Hematopoietic multipotent progenitor cell treated with erythropoietin and hydrocortisone succinate and interleukin-3 and kit ligand, for 6 days (in vitro differentiated cells): ENCODE results near the gene REM2.
"Not testable (repeated sequence)": the region's sequence is repeated elsewhere in the genome, so short reads cannot be mapped to it uniquely, and the experiment has no call there.

ENCODE experiments used
- DNase-seq: peaks from one replicate; pipeline ENCODE4 v3.0.0-alpha.2; 2015

REM2 gene

GRCh38 chr14:22849212-22849819 is 33.7 kb upstream of the REM2 start:
- DNase-seq: no peak

- peak; percentile 37 for DNase-seq
Measured at GRCh38 chr14:22850944-22851764, 31.9 kb upstream of the REM2 start.

- not testable (repeated sequence) for DNase-seq
Measured at GRCh38 chr14:22852178-22852577, 30.8 kb upstream of the REM2 start.

GRCh38 chr14:22852599-22852939 is 30.5 kb upstream of the REM2 start:
- DNase-seq: no peak

GRCh38 chr14:22852940-22853767 is 29.9 kb upstream of the REM2 start:
- peak; percentile 88 for DNase-seq

GRCh38 chr14:22854296-22854695 is 28.7 kb upstream of the REM2 start:
- not testable (repeated sequence) for DNase-seq

- no peak for DNase-seq
Measured at GRCh38 chr14:22854963-22855724, 27.9 kb upstream of the REM2 start.

GRCh38 chr14:22856428-22856827 is 26.6 kb upstream of the REM2 start:
- no peak for DNase-seq

- not testable (repeated sequence) for DNase-seq
Measured at GRCh38 chr14:22860377-22860776, 22.6 kb upstream of the REM2 start.

GRCh38 chr14:22861651-22862050 is 21.4 kb upstream of the REM2 start:
- no peak for DNase-seq

GRCh38 chr14:22864979-22865378 is 18.0 kb upstream of the REM2 start:
- no peak for DNase-seq

GRCh38 chr14:22865424-22866405 is 17.3 kb upstream of the REM2 start:
- DNase-seq: no peak

- DNase-seq: no peak
Measured at GRCh38 chr14:22866874-22867273, 16.1 kb upstream of the REM2 start.

- DNase-seq: peak; percentile 80
Measured at GRCh38 chr14:22870811-22871223, 12.2 kb upstream of the REM2 start.

GRCh38 chr14:22871224-22872032 is 11.6 kb upstream of the REM2 start, which contains the start of gene LRP10:
LRP10 (plus strand) TSS chr14:22871740; CDS start chr14:22872304, 564 bp downstream.
- DNase-seq: peak; percentile 96

GRCh38 chr14:22872033-22872832 is 10.8 kb upstream of the REM2 start:
- peak; percentile 86 for DNase-seq

- no peak for DNase-seq
Measured at GRCh38 chr14:22872833-22873520, 10.0 kb upstream of the REM2 start.

- DNase-seq: no peak
Measured at GRCh38 chr14:22875003-22875747, 7.8 kb upstream of the REM2 start.
